SK-N-SH treated with all-trans-retinoic acid at 6 μM for 48 hours (cell line): ENCODE measurements around the gene CPNE5.

Experiments used
- ARNTL ChIP-seq: fragments of 450-650 bp; formaldehyde crosslinking; IDR thresholded peaks from 2 replicates; pipeline ENCODE4 v1.5.0; 2020; ENCODE audit warnings: low read depth, mild to moderate bottlenecking, moderate library complexity, borderline replicate concordance
- CSDC2 ChIP-seq: fragments of 250-450 bp; sonication (Bioruptor Pico); IDR thresholded peaks from 2 replicates; pipeline ENCODE4 v1.5.0; 2020; ENCODE audit warnings: mild to moderate bottlenecking, moderate library complexity
- PATZ1 ChIP-seq: fragments of 250-450 bp; sonication (Bioruptor Pico); IDR thresholded peaks from 2 replicates; pipeline ENCODE4 v1.8.0; 2020; ENCODE audit warnings: mild to moderate bottlenecking, moderate library complexity, borderline replicate concordance
- PPARA ChIP-seq: fragments of 250-450 bp; sonication (Bioruptor Pico); IDR thresholded peaks from 2 replicates; pipeline ENCODE4 v1.5.0; 2020; ENCODE audit warnings: mild to moderate bottlenecking, borderline replicate concordance
- RARB ChIP-seq: fragments of 250-450 bp; sonication (Bioruptor Pico); IDR thresholded peaks from 2 replicates; pipeline ENCODE4 v1.8.0; 2021; ENCODE audit warnings: mild to moderate bottlenecking, moderate library complexity
- TCF4 ChIP-seq: fragments of 250-450 bp; sonication (Bioruptor Pico); IDR thresholded peaks from 2 replicates; pipeline ENCODE4 v1.8.0; 2021; ENCODE audit warnings: mild to moderate bottlenecking, moderate library complexity, borderline replicate concordance
- ZC3H10 ChIP-seq: fragments of 250-450 bp; sonication (Bioruptor Pico); IDR thresholded peaks from 2 replicates; pipeline ENCODE4 v1.5.1; 2021; ENCODE audit warnings: mild to moderate bottlenecking, moderate library complexity
- ZFP30 ChIP-seq: fragments of 450-650 bp; formaldehyde crosslinking; IDR thresholded peaks from 2 replicates; pipeline ENCODE4 v1.5.0; 2022; ENCODE audit warnings: mild to moderate bottlenecking, moderate library complexity

- TF ChIP-seq RARB (CRISPR knock-in tag) (no peak), ZFP30 (CRISPR knock-in tag) (no peak), PPARA (CRISPR knock-in tag) (no peak), PATZ1 (no peak), TCF4 (CRISPR knock-in tag) (no peak), ZC3H10 (CRISPR knock-in tag) (no peak), ARNTL (CRISPR knock-in tag) (no peak), CSDC2 (no peak)
Observed at GRCh38 chr6:36809156-36809555, 30.1 kb downstream of the CPNE5 start.
